PC-9 (cell line): Measurements from ENCODE around the gene DVL2. TPM values are rescaled to one million over a fixed set of nuclear protein-coding genes. Genes with fewer than 3 reads are reported as not detected.
A peak's percentile ranks its signal among the peaks of the same experiment; 100 is the strongest.

Experiments used
- BruUV-seq: library from RNA; stranded (reverse); fragments of 400-500 nt; replicated peaks from 2 replicates; lab custom pipeline; 2021; lab: Mats Ljungman, UMichigan
- CTCF ChIA-PET: fragments of 300-600 bp; sonication (Branson Sonifier 250); formaldehyde crosslinking; loops from one replicate; lab custom pipeline; 2022; ENCODE audit warnings: antibody characterized with exemption; lab: Charles Lee
- POLR2A ChIA-PET: fragments of 300-600 bp; sonication (Branson Sonifier 250); formaldehyde crosslinking; loops from one replicate; lab custom pipeline; 2022; ENCODE audit warnings: antibody characterized with exemption; ENCODE audit not compliant: unreplicated experiment; lab: Charles Lee
- DNase-seq, 2 experiments: peaks; one replicate each; pipeline versions ENCODE4 v3.0.0 to v3.0.0-alpha.2; 2015 to 2022; ENCODE audit warnings: mixed read lengths in 1 of 2
- H2AFZ ChIP-seq: fragments of 200-600 bp; sonication (generic); 2 replicates; pipeline ENCODE4 v1.8.1; 2017; ENCODE audit warnings: antibody characterized with exemption
- H3F3A ChIP-seq: fragments of 200-600 bp; sonication (generic); 2 replicates; pipeline ENCODE4 v1.8.1; 2017; ENCODE audit warnings: antibody characterized with exemption, mild to moderate bottlenecking, low read depth; ENCODE audit not compliant: insufficient read depth
- H3K27ac ChIP-seq: fragments of 200-600 bp; sonication (generic); 2 replicates; pipeline ENCODE4 v1.6.1; 2016; ENCODE audit warnings: mixed run types
- H3K27me3 ChIP-seq: fragments of 200-600 bp; sonication (generic); 2 replicates; pipeline ENCODE4 v1.6.1; 2016; ENCODE audit warnings: low read depth, mixed run types; ENCODE audit not compliant: insufficient read depth
- H3K36me3 ChIP-seq: fragments of 200-600 bp; sonication (generic); 2 replicates; pipeline ENCODE4 v1.6.1; 2016; ENCODE audit warnings: low read depth, mixed run types
- H3K4me1 ChIP-seq: fragments of 200-600 bp; sonication (generic); replicated peaks from 2 replicates; pipeline ENCODE4 v1.6.1; 2016; ENCODE audit warnings: mixed run types; ENCODE audit not compliant: insufficient read depth
- H3K4me2 ChIP-seq: fragments of 200-600 bp; sonication (generic); 2 replicates; pipeline ENCODE4 v1.6.1; 2017; ENCODE audit warnings: mixed run types
- H3K4me3 ChIP-seq: fragments of 200-600 bp; sonication (generic); 2 replicates; pipeline ENCODE4 v1.6.1; 2016; ENCODE audit warnings: mixed run types
- H3K79me2 ChIP-seq: fragments of 200-600 bp; sonication (generic); 2 replicates; pipeline ENCODE4 v1.6.1; 2017; ENCODE audit warnings: low read depth, mixed run types
- H3K9me2 ChIP-seq: fragments of 200-600 bp; sonication (generic); 2 replicates; pipeline ENCODE4 v1.8.1; 2017; ENCODE audit warnings: mild to moderate bottlenecking; ENCODE audit not compliant: insufficient read depth
- H3K9me3 ChIP-seq: fragments of 200-600 bp; sonication (generic); 2 replicates; pipeline ENCODE4 v1.8.1; 2016; ENCODE audit warnings: low read depth; ENCODE audit not compliant: insufficient read depth
- H4K20me1 ChIP-seq: fragments of 200-600 bp; sonication (generic); 2 replicates; pipeline ENCODE4 v1.8.1; 2017; ENCODE audit not compliant: insufficient read depth
- CTCF ChIP-seq: fragments of 200-600 bp; sonication (generic); conservative IDR thresholded peaks from 2 replicates; pipeline ENCODE4 v1.6.1; 2017; ENCODE audit warnings: mixed run types, antibody characterized with exemption, mild to moderate bottlenecking, moderate library complexity
- EZH2 ChIP-seq: fragments of 200-600 bp; sonication (generic); IDR thresholded peaks from 2 replicates; pipeline ENCODE4 v1.8.0; 2017; ENCODE audit warnings: antibody characterized with exemption, low read depth
- intact Hi-C: fragments of 100-400 bp; cut with micrococcal nuclease; formaldehyde crosslinking; loops from one replicate; pipeline ENCODE4 v1.10.0; 2022; ENCODE audit not compliant: unreplicated experiment
- total RNA-seq: library from RNA; stranded (reverse); gene quantifications from 2 replicates; pipeline ENCODE4 v1.2.3, GENCODE V29; 2021

Gene DVL2
- total RNA-seq, 1 experiment from 2014 or later, result 86.8 TPM

DNA sequence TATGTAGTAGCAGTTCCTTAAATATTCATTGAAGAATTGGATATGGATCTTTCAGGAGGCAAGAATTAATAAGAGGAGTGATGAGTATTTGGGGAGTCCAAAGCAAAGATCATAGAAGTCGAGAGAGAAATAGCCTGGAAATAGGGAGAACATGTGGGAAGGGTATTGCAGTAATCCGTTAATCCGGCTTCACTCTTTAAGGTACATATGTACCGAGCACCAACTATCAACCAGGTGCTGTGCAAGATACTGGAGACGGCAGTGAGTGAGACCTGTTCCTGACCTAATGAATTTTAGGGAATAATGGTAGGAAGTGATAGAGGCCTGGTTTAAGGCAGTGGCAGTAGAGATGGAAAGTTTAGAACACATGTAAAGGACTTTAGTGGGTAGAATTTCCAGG, 18.8 kb upstream of the DVL2 start:
- Histone ChIP-seq H3K36me3 (peaks cover 18% of the 10 kb centered on the region), H3K27ac (peak overlapping the region; percentile 89), H3K79me2 (peaks cover 73% of the 10 kb centered on the region), H3F3A (peaks cover 54% of the 10 kb centered on the region), H2AFZ (no peak overlapping the region), H3K4me2 (peak overlapping the region; percentile 84), H3K4me1 (peaks cover 28% of the 10 kb centered on the region), H3K9me3 (no peaks in the 10 kb centered on the region), H3K4me3 (peak overlapping the region; percentile 72), H3K9me2 (no peaks in the 10 kb centered on the region), H4K20me1 (no peaks in the 10 kb centered on the region), H3K27me3 (no peaks in the 10 kb centered on the region)
- intact Hi-C loops, result loop anchor here (2.0 kb wide), 1 partner anchor 14 kb away; the partner anchor contains the start of gene PHF23
- ChIA-PET POLR2A (no interaction called here), CTCF (no interaction called here)
- BruUV-seq, result no TSS peak
- TF ChIP-seq EZH2 (no peak), CTCF (no peak)
- DNase-seq, result no peak

GRCh38 chr17:7252176-7253043, 18.1 kb upstream of the DVL2 start, which contains the start of gene ELP5:
ELP5 (plus strand) TSS chr17:7252215; CDS start chr17:7252551, 336 bp downstream.
- Histone ChIP-seq H3K27me3 (no peaks in the 10 kb centered on the region), H3K4me3 (peak within 1 kb of the TSS; percentile 72), H3K36me3 (peaks cover 13% of the 10 kb centered on the region), H3F3A (peaks cover 47% of the 10 kb centered on the region), H2AFZ (peak within 1 kb of the TSS; percentile 75), H3K4me1 (peaks cover 28% of the 10 kb centered on the region), H4K20me1 (peaks cover 5% of the 10 kb centered on the region; the same call in 1 of the 2 replicates), H3K4me2 (peak within 1 kb of the TSS; percentile 90), H3K27ac (peak within 1 kb of the TSS; percentile 89), H3K9me2 (no peaks in the 10 kb centered on the region), H3K79me2 (peaks cover 73% of the 10 kb centered on the region), H3K9me3 (no peaks in the 10 kb centered on the region)
- BruUV-seq, result TSS peak; percentile 53
- intact Hi-C loops, result loop anchor here (1.0 to 2.0 kb wide), 2 partner anchors 10 to 14 kb away; partner anchors contain the start of genes CLDN7 and PHF23
- POLR2A ChIA-PET, result no interaction called here
- CTCF ChIA-PET, result no interaction called here
- peak; percentile 31; the same call in 1 of the 2 replicates for TF ChIP-seq CTCF
- no peak for TF ChIP-seq EZH2
- peak; percentile 89 to 95 for DNase-seq

DNA sequence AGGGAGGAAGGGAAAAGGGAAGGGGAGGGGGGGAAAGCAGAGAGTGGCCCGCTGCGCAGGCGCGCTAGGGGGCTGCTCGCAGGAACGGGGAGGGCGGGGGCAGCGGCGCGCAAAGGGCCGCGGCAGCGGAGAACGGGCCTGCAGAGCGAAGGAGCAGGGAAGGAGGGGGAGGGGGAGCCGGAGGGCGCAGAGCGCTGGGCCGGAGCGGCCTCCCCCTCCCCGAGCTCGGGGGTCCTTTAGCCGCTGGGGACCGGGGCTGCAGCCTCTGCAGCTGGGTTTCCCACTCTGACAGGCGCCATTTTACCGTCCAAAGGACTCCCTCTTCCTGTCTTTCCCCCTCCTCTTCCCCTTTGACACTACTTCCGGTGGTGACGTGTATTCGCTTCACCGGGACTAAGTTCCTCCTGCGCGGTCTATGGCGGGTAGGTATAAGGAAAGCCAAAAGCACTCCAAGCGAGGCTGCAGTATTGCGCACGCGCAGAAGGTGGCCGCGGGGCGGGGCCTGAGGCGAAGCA, 17.4 kb upstream of the DVL2 start, which contains the start of gene CTDNEP1:
TSS of gene CTDNEP1 (minus strand) at position 74 of the 515 bp plus-strand sequence. CDS start 438 bp downstream, outside the sequence.
- Histone ChIP-seq H3K4me2 (peak within 1 kb of the TSS; percentile 90), H3K9me3 (no peaks in the 10 kb centered on the region), H3K4me1 (peaks cover 28% of the 10 kb centered on the region), H3F3A (peaks cover 45% of the 10 kb centered on the region), H4K20me1 (peaks cover 6% of the 10 kb centered on the region; the same call in 1 of the 2 replicates), H3K79me2 (peaks cover 76% of the 10 kb centered on the region), H3K27ac (peak within 1 kb of the TSS; percentile 89), H3K4me3 (peak within 1 kb of the TSS; percentile 72), H2AFZ (peak within 1 kb of the TSS; percentile 75), H3K27me3 (no peaks in the 10 kb centered on the region), H3K36me3 (peaks cover 15% of the 10 kb centered on the region), H3K9me2 (no peaks in the 10 kb centered on the region)
- no peak for TF ChIP-seq CTCF
- TF ChIP-seq EZH2, result no peak
- DNase-seq, result peak; percentile 97 to 99
- BruUV-seq, result no TSS peak
- ChIA-PET CTCF (interaction anchor here (0.5 to 0.6 kb wide), 2 partner anchors 11 to 434 kb away, joined by 3 read pairs; no protein-coding TSS in a partner anchor), POLR2A (interaction anchor here (0.5 to 0.6 kb wide), 3 partner anchors 46 to 337 kb away, joined by 4 to 10 read pairs (median 4); partner anchors contain the start of gene TMEM256)
- intact Hi-C loops, result loop anchor here (1.0 to 2.0 kb wide), 2 partner anchors 11 to 13 kb away; partner anchors contain the start of genes CLDN7 and PHF23
